GM19468 (cell line): Measurements from ENCODE around the gene BCAS3.
"Not testable (repeated sequence)": the region's sequence is repeated elsewhere in the genome, so short reads cannot be mapped to it uniquely, and the experiment has no call there.

Experiments
- ATAC-seq: cut with Tn5 transposase; IDR thresholded peaks from one replicate; pipeline ENCODE4 v1.9.1; 2021; ENCODE audit warnings: mild to moderate bottlenecking, moderate library complexity, moderate number of reproducible peaks; ENCODE audit not compliant: unreplicated experiment; ENCODE audit errors: extremely low read depth

The BCAS3 gene

DNA sequence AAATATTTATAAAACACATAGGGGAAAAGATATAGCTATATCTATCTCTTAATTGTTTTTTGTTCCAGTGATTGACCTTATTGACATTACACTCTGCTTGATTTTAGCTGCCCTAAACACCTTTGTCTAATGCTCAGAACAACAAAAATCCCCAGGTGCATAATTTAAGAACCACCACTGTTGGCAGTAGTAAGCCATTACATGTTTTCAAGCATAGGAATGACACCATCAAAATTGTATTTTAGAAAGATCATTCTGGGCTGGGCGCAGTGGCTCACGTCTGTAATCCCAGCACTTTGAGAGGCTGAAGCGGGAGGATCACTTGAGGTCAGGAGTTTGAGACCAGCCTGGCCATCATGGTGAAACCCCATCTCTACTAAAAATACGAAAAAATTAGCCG lies 364.7 kb downstream of the BCAS3 start:
- not testable (repeated sequence) for ATAC-seq

DNA sequence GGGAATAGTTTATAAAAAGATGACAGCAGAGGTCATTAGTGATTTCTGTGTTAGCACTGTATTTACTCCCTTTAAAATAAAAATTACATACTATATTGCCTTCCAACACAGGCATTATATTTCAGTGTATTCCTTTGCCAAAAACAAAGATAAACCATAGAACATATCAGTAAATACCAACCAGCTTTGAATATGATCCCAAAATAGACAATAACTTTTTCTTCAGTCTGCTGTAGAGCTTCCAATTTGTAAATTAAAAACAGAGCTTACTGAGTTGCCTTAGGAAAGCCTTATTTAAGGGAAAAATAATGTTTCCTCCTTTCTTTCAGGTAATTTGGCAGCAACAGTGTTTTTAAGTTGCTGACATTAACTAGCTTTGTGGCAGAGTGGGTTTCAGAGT lies 369.9 kb downstream of the BCAS3 start:
- no peak for ATAC-seq

DNA sequence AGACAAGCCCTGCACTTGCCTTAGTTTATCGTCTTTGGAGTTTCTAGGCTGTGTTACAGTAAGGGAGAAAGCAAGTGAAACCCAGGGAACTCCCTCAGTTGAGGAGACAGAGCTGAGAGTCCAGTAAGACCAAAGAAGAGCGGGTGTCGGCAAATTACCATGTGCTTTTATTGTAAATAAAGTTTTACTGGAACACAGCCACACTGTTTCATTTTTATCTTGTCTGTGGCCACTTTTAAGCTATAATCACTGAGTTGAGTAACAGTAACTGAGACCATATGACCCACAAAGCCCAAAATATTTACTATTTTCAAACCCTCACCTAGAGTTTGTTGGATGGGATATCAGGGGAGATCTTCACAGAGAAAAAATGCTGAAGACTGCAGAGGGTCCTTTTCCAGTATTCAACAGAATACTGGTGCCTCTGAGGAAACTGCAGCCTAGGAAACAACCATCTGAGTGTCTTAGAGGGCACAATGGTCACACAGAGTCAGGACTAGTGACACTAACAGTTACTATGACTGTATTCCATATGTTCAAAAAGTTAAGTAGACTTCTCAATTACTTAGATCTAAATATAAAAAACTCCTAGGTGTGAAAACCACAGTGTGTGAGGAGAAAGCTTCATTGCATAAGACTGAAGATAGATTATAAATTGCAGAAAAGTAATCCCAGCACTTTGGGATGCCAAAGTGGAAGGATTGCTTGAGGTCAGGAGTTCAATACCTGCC lies 370.9 kb downstream of the BCAS3 start:
- no peak for ATAC-seq

DNA sequence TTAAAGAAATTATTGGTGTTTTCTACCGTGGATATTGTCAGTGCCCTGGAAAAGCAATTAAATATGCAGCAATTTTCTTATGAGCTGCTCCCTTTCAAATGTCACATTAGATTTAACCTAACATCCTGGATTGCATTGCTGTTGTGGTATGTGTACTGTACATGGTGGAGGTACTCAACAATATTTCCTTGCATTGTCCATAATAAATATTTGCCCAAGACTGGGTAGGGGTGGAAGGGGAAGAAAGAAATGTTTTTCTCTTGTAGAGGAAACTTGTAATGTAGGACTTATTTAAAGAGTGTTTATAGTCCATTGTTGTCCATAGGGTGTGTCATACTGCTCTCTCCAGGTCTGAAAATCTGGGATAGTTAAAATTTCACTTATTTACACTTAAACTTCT lies 375.8 kb downstream of the BCAS3 start:
- ATAC-seq: no peak

DNA sequence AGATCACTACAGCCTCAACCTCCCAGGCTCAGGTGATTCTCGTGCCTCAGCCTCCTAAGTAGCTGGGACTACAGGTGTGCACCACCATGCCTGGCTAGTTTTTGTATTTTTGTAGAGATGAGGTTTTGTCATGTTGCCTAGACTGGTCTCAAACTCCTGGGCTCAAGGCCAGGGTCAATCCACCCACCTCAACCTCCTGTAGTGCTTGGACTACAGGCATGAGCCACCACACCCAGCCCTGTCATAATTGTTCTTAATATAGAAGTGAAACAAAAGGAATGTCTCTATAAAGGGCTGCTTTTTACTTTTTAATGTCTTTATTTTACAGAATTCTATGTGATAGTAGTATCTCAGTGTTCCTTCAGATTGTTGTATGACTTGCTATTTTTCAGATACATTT lies 376.8 kb downstream of the BCAS3 start:
- no peak for ATAC-seq

DNA sequence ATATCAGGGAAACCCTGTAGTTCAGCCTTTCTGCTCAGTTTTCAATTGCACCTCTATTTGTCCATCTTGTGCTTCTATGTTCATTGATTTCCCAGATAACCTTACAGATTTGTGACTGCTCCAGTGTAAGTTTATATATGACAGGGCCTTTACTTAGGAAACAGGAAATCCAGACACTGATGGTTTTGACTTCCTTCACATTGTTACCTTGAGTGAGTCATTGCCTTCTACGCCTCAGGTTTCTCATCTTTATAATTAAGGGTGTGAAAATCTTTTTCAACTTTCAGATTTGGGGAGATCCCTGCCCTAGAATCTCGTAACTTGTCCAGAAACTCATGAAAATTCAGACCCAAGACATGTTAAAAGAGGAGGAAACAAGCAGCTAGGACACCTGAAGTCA lies 379.6 kb downstream of the BCAS3 start:
- ATAC-seq: no peak

DNA sequence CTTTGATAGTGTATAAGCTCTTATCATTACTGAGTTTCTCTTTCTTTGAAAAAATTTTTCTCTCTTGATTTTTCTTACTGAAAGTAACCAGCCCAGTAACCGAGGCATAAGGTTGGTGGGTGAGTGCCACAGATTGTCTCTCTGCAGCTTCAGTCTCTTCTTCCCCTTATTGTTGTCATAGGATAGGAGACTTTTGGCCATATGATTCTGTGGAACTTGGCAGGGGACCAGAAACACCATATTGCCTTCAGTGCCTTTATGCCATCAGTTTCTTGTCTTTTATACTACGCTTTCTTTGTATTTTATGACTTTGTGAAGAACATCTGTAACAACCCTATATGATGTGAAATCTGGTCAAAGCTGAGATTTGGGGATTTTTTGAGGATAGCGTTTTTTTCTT lies 380.4 kb downstream of the BCAS3 start:
- no peak for ATAC-seq

DNA sequence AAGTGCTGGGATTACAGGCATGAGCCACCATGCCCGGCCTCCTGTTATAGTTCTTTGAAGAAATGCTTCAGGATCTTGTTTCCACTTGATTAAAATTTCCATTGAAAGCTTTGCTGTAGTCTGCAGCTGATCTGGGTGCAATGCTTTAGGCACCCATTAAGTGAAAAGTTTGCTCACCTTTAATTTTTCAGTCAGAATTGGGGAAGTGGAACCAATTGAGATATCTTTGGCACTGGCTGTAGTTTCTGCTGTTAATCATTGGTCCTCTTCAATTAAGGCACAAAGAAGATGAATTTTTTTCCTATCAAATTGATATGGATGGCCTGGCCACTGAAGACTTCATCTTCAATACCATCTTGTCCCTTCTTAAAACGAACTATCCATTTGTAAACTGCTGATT lies 385.9 kb downstream of the BCAS3 start:
- no peak for ATAC-seq

DNA sequence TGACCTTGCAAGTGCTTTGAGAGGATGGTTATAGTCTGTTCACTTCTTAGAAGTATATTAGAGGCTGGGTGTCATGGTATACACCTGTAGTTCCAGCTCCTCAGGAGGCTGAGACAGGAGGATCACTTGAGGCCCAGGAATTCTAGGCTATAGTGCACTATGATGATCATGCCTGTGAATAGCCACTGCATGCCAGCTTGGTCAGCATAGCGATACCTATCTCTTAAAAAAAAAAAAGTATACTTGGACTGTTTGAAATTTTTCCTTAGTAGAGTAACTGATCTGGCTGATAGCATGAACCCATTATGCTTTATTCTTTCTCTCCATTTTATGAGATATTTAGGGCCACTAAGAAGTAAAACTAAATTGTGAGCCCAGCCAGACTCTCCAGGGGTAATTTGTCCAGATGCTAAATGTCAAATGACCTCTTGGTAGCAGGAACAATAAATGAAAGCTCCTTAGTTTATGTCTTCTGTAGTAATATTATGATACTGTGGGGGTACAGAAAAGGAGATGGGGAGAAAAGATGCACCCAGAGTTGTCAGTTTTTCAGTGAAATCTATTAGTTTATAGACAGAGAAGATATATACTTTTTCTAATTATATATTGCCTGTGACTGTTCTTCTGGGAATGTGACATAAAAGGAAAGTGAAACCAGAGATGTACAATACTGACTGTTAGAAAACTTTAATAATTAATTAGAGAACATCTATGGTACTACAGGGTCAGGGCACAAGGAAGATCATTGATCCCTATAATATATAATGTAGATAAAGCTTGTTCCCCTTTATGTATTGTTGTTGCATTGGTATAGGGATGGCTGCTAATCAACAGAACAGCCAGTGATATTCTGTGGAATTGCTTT lies 386.7 kb downstream of the BCAS3 start:
- no peak for ATAC-seq

DNA sequence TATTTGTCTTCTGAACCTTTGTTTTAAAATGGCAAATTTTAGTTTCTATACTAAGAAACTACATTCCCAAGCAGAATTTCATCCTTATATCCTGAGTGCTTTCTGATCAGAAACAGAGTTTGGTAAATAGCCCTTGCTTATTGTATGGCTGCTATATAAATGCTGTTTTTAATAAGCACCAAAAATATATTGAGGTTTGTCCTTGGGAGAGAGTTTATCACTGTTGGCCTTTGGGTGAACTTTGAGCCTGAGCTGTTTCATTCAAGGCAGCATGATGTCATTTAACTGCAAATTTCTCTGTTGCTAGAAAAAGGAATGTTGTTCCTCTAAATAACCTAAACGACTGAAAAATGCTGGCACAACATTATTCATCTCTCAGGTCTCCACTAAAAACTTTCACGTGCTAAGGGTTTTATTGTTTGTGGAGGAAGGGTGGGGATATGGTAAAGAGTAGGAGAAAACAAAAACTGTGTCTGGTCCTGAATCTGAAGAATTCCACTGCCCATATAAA lies 387.7 kb downstream of the BCAS3 start:
- no peak for ATAC-seq

DNA sequence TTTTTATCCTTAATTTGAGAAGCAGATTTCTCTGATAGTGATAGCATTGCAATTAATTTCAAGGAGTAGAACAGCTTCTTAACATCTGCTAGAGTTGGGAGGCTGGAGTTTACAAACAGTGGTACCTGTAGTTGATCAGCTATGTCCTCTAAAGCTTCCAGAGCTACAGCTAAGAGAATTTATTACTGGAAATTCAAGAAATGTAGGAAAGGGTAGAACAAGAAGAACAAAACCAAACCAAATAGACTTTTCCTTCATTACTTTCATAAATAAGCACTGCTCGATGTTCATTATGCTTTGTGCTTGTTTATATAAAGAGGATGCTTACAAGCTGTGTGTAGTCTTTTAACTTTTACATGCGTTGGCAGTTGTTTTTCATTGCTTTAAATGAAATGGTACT lies 388.4 kb downstream of the BCAS3 start:
- no peak for ATAC-seq

DNA sequence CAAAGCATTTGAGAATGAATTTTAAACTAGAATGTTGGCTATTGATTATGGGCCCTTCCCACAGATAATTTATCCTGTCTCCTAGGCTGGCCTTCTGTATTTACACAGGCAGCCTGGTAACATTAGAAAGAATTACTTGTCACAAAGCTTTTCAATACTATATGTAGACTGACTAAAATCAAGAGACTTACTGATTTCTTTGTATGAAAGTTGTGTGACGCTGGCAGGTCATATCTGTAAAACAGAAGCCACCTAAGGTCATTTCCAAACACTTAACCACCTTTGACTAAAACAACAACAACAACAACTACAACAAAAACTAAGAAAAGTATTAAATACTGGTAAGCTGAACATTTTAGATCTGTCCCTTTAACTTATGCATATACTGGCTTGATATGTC lies 393.0 kb downstream of the BCAS3 start:
- ATAC-seq: no peak

DNA sequence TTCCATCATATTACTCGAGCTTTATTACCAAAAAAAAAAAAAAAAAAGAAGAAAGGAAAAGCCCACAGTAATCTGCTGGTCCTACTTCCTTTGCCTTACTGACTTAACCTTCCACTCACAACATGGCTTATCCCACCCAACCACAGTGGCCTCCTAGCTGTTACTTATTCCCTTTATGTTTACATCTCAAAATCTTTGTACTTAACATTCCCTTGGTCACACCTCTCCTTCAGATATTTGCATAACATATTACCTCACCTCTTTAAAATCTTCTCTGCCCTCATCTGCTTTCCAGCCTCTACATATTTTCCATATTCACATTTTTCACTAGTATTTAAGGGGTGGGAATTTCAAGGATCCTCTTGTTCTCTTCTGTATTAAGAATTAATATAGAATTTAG lies 395.0 kb downstream of the BCAS3 start:
- no peak for ATAC-seq

DNA sequence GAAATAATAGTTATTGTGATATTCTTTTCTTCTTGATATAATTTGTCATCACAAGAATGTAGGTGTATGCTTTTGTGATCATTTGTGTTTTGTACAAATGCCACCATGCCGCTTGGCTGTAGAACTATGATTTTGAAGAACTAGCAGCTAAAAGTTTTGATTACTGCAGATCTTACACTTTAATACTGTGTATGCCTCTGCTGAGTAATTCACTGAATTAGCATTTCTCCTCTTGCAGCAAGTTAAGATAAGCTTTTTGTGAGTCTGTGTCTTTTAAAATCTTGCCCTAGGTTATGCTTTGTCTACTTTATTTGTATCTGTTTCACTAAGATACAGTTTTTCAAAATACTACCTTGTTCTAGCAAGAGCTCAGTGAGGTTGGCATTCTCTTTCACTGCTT lies 395.5 kb downstream of the BCAS3 start:
- ATAC-seq: no peak

DNA sequence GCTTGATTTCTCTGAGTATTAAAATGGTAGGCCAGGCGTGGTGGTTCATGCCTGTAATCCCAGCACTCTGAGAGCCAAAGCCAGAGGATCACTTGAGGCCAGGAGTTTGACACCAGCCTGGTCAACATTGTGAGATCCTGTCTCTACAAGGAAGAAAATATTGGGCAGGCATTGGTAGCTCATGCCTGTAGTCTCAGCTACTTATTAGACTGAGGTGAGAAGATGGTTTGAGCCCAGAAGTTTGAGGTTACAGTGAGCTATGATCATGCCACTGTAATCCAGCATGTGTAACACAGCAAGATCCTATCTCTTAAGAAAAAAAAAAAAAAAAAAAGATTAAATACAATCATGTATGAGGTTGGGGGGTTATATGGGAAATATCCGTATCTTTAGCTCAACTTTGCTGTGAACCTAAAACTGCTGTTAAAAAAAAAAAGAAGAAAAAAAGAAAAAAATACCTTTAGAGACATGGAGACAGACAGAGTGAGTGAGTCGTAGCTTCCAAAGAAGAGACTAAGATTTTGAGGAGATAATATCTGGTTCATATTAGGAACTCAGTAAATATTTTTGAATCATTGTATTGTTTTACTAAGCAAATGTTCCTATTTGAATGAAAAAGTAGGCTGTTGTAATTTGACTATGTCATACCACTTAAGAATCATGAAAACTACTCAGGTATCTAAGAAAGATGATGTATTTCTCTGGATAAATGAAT lies 396.3 kb downstream of the BCAS3 start:
- ATAC-seq: no peak

DNA sequence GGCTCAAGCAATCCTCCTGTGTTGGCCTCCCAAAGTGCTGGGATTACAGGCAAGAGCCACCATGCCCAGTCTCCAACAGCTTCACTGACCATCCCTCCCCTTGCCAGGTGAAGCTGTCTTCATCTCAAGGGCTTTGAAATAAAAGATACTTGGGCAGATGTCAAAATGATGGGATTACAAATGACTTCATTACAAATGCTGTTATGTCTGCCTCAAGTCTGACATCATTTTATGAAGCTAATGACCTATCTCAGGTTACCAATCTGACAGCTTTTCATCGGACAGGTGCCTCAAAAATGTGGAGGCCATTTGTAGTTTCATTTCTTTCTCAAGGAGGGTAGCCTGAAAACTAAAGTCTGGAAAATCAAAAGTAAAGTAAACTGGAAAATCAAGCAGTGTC lies 398.3 kb downstream of the BCAS3 start:
- ATAC-seq: no peak

DNA sequence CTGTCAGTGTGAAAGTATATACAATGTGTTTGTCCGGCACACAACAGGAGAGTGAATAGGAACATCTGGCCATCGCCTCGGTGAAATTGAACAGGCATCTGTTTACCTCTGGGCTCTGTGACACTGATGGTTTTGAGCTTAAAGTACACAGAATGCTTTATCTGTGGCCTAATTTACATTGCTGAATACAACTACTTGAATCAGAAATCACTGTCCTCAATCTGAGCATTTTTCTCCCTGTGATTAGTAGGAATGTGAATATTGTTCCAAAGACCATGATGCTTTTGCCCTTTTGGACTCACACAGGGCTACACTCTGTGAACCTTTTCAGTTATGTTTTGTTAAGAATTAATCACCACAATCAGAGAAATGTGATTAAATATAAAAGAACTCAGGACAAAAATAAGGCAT lies 399.0 kb downstream of the BCAS3 start:
- ATAC-seq: no peak

DNA sequence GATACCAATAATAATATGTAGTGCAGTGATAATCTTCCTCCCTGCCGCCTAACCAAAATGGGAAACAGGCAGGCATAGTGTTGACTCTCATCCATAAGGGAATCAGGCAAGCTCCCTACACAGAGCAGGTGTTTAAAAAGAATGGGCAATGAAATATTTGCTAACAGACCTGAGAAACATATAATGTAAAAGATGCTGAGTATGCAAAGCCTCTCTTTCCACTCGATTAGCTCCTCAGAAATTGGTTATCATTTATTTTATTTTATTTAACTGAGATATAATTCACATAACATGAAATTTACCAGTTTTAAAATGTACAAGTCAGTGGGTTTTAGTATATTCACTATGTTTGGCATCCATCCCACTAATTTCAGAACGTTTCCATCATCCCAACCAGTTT lies 404.3 kb downstream of the BCAS3 start:
- ATAC-seq: no peak

DNA sequence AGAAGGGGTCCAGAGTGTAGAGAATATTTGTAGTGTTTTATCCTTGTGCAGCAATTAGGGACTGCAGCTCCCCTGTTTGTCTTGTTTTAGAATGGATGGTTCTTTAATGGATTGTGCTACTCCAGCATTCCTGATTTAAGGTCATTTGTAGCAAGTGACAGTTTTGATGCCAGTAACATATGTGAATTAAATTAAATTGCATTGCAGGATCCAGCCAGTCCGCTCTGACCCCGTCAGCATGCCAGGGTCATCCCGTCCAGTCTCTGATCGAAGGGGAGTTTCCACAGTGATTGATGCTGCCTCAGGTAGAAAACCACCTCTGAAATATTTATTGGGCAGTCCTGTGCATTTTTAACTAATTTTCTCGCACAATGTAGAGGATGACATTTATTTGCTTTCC lies 406.6 kb downstream of the BCAS3 start:
- no peak for ATAC-seq

DNA sequence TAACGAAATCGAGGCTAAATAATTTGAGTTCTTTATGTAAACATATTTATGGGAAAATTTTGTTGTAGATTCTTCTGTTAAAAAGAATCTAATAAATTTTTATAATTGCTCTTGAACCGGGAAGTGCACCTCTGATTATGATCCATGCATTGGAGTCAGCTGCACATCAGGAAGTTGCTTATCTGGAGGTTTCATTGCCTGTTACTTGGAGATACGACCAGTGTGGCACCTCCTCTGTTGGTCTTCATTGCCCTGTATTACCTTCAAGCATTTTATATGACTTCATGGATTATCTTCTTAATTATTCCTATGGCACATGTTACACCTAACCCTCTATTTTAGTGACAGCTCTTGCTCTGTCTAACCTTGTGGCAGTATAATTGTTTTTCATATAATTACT lies 409.4 kb downstream of the BCAS3 start:
- no peak for ATAC-seq

DNA sequence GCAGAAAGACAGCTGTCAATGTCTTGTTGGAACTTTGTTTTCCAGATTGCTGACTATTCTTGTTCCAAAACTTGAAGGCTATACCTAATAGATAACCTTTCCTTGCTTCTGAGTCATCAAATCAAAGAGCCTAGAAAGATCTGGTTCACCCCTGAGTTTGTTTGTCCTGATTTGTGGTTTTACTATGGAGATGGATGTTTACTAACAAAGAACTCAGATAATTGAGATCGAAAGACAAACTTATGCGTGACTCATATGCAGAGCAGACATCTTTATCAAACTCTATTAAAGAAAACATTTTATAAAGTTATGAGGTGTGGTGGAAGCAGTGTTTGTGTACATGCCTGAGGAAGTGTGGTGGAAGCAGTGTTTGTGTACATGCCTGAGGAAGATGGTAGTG lies 410.9 kb downstream of the BCAS3 start:
- no peak for ATAC-seq
